GM12878 (cell line): ENCODE measurements around the gene PKN3. TPM values are rescaled to one million over a fixed set of nuclear protein-coding genes. Genes with fewer than 3 reads are reported as not detected.
"Not testable (repeated sequence)": the region's sequence is repeated elsewhere in the genome, so short reads cannot be mapped to it uniquely, and the experiment has no call there.

ENCODE experiments used
- ATAC-seq: fragments of 200-7000 bp; cut with Tn5 transposase; 3 replicates; pipeline ENCODE4 v1.9.1; 2020; ENCODE audit warnings: mild to moderate bottlenecking, moderate library complexity
- BruUV-seq: library from RNA; stranded (reverse); fragments of 400-500 nt; replicated peaks from 2 replicates; lab custom pipeline; 2021; lab: Mats Ljungman, UMichigan
- CTCF ChIA-PET: fragments of 300-600 bp; sonication (Branson Sonifier 250); formaldehyde crosslinking; extraction: SDS; loops from one replicate; lab custom pipeline; 2021; ENCODE audit warnings: inconsistent platforms; lab: Yijun Ruan, JAX
- POLR2A ChIA-PET: fragments of 350-600 bp; formaldehyde crosslinking; extraction: SDS; loops from one replicate; lab custom pipeline; 2021; ENCODE audit warnings: inconsistent platforms; lab: Charles Lee
- RAD21 ChIA-PET: fragments of 300-600 bp; sonication (Branson Sonifier 250); formaldehyde crosslinking; loops from one replicate; lab custom pipeline; 2023; ENCODE audit warnings: antibody characterized with exemption; ENCODE audit not compliant: unreplicated experiment; lab: Charles Lee
- SMC1A ChIA-PET: fragments of 300-600 bp; sonication (Branson Sonifier 250); formaldehyde crosslinking; loops from one replicate; lab custom pipeline; 2023; ENCODE audit not compliant: unreplicated experiment, uncharacterized antibody; lab: Charles Lee
- DNase-seq: peaks from one replicate; pipeline ENCODE4 v3.0.0-alpha.2; 2011; ENCODE audit warnings: low read depth, low spot score
- FAIRE-seq: peaks from 3 replicates; lab custom pipeline; 2011; peaks lifted over from hg19 to GRCh38; lab: Jason Lieb, UNC
- H2AFZ ChIP-seq: 2 replicates; pipeline ENCODE4 v1.6.0; 2011; ENCODE audit warnings: low read depth, low read length, control low read depth; ENCODE audit not compliant: control insufficient read depth
- H3K27ac ChIP-seq: 2 replicates; pipeline ENCODE4 v1.5.1; 2011; ENCODE audit warnings: control low read depth; ENCODE audit not compliant: control insufficient read depth, insufficient read depth
- H3K27me3 ChIP-seq, 2 experiments: replicated peaks in 1 of 2; 2 replicates each; pipeline versions ENCODE4 v1.6.0 to v1.6.1; 2011; ENCODE audit warnings: low read length in 1 of 2; ENCODE audit not compliant: control insufficient read depth in 2 of 2, insufficient read depth in 2 of 2
- H3K36me3 ChIP-seq, 2 experiments: 2 replicates each; pipeline ENCODE4 v1.5.1; 2011; ENCODE audit warnings: low read length in 1 of 2; ENCODE audit not compliant: control insufficient read depth in 2 of 2, insufficient read depth in 2 of 2
- H3K4me1 ChIP-seq: 2 replicates; pipeline ENCODE4 v1.6.1; 2011; ENCODE audit warnings: mild to moderate bottlenecking, low read length, moderate library complexity, mixed read lengths; ENCODE audit not compliant: control insufficient read depth, insufficient read depth
- H3K4me2 ChIP-seq: 2 replicates; pipeline ENCODE4 v1.6.0; 2011; ENCODE audit warnings: control low read depth; ENCODE audit not compliant: control insufficient read depth, insufficient read depth
- H3K4me3 ChIP-seq: fragments of 200-600 bp; sonication (generic); 2 replicates; pipeline ENCODE4 v1.5.1; 2016
- H3K79me2 ChIP-seq: 2 replicates; pipeline ENCODE4 v1.6.0; 2011; ENCODE audit warnings: low read length; ENCODE audit not compliant: control insufficient read depth, insufficient read depth
- H3K9ac ChIP-seq: 2 replicates; pipeline ENCODE4 v1.8.0; 2011; ENCODE audit warnings: low read length, control low read depth, mixed read lengths; ENCODE audit not compliant: control insufficient read depth, insufficient read depth
- H3K9me3 ChIP-seq: replicated peaks from 3 replicates; pipeline ENCODE4 v1.5.1; 2011; ENCODE audit warnings: mild to moderate bottlenecking, low read length; ENCODE audit not compliant: control insufficient read depth, insufficient read depth
- H4K20me1 ChIP-seq: 2 replicates; pipeline ENCODE4 v1.6.0; 2011; ENCODE audit not compliant: control insufficient read depth, insufficient read depth
- IRF4 ChIP-seq: IDR thresholded peaks from 2 replicates; pipeline ENCODE4 v1.6.1; 2011; ENCODE audit warnings: low read depth, low read length
- TBL1XR1 ChIP-seq: IDR thresholded peaks from 2 replicates; pipeline ENCODE4 v1.6.1; 2012; ENCODE audit warnings: low read depth, low read length, improper control_type of control experiment
- WGBS: methylation state at CpG from one replicate; pipeline ENCODE4 v1.1.6; 2016; ENCODE audit warnings: low lambda C conversion rate; ENCODE audit not compliant: insufficient replicate concordance, insufficient coverage; ENCODE audit errors: missing lambda C conversion rate; 5-methylcytosine and 5-hydroxymethylcytosine counted together
- in situ Hi-C: fragments of 300-500 bp; cut with MboI; formaldehyde crosslinking; loops from 9 replicates; pipeline ENCODE4 v1.14.3; 2018; ENCODE audit warnings: mixed read lengths
- intact Hi-C: fragments of 100-400 bp; cut with micrococcal nuclease; formaldehyde crosslinking; loops from one replicate; pipeline ENCODE4 v1.14.2; 2022; ENCODE audit not compliant: unreplicated experiment
- polyA plus RNA-seq, 11 experiments: library from polyadenylated mRNA; depleted of rRNA in 4 of 11; unstranded in 6 of 11; stranded (reverse) in 5 of 11; fragments of >200 nt; fragmentation: Nextera tagmentation in 4 of 11; fragmentation: Illumina TruSeq in 1 of 11; extraction: Ambion mirVana in 4 of 11; extraction: Trizol in 1 of 11; gene quantifications; 1 replicate in 1 of 11; 2 replicates in 10 of 11; pipeline versions ENCODE4 v1.2.1 to v1.2.3, GENCODE V29; 2011 to 2016; ENCODE audit warnings: inconsistent platforms in 2 of 11, missing spikeins in 2 of 11, low read depth in 1 of 11
- total RNA-seq, 4 experiments: library from RNA; depleted of rRNA in 3 of 4; stranded (reverse); fragments of >200 nt in 3 of 4; fragmentation: Illumina TruSeq in 1 of 4; extraction: Trizol in 1 of 4; gene quantifications; 2 replicates each; pipeline versions ENCODE4 v1.2.1 to v1.2.3, GENCODE V29; 2013 to 2021

Gene PKN3
- total and polyA plus RNA-seq, 10 of the 15 experiments (the other 5 are each of a cell fraction or from before 2014, with no cell fraction given): 0.35 to 11.0 (median 3.3) TPM

GRCh38 chr9:128690684-128691034 is 11.6 kb upstream of the PKN3 start:
- Histone ChIP-seq H3K9me3 (no peaks in the 10 kb centered on the region), H3K36me3 (peaks cover 2 to 17% of the 10 kb centered on the region in 2 experiments), H3K27me3 (no peaks in the 10 kb centered on the region), H3K79me2 (peaks cover 76% of the 10 kb centered on the region), H4K20me1 (peaks cover 3% of the 10 kb centered on the region; the same call in 1 of the 2 replicates), H3K4me3 (peak overlapping the region; percentile 100), H3K4me2 (peak overlapping the region; percentile 68), H3K4me1 (peaks cover 9% of the 10 kb centered on the region; the same call in 1 of the 2 replicates), H3K9ac (peak overlapping the region; percentile 74), H2AFZ (no peak overlapping the region), H3K27ac (peak overlapping the region; percentile 65)
- no peak for TF ChIP-seq TBL1XR1
- no peak for TF ChIP-seq IRF4
- FAIRE-seq (no peak), ATAC-seq (no peak), DNase-seq (no peak)
- ChIA-PET CTCF (interaction anchor here (1.8 to 2.5 kb wide), 3 partner anchors 10 to 47 kb away, joined by 5 to 9 read pairs (median 6); partner anchors contain the start of gene PKN3), SMC1A (interaction anchor here (1.0 kb wide), 1 partner anchor 45 kb away, joined by 3 read pairs; no protein-coding TSS in a partner anchor), POLR2A (interaction anchor here (0.6 to 2.1 kb wide), 4 partner anchors 9 to 1297 kb away, joined by 3 to 7 read pairs (median 3); partner anchors contain the start of genes ENDOG and ZDHHC12), RAD21 (no interaction called here)
- BruUV-seq: no TSS peak
- intact Hi-C loops: no loop called here
- in situ Hi-C loops: no loop called here
- under 1% methylated on average over 5 of the region's 5 CpGs for WGBS

- 47% methylated on average over 3 of the region's 3 CpGs for WGBS
- H4K20me1 ChIP-seq, H2AFZ ChIP-seq, ATAC-seq, H3K4me2 ChIP-seq, H3K9ac ChIP-seq, FAIRE-seq, H3K4me1 ChIP-seq, DNase-seq, in situ Hi-C loops, H3K27me3 ChIP-seq, BruUV-seq, H3K27ac ChIP-seq, intact Hi-C loops, H3K4me3 ChIP-seq, H3K9me3 ChIP-seq: not testable (repeated sequence)
- ChIA-PET SMC1A (interaction anchor here (0.5 to 2.5 kb wide), 6 partner anchors 9 to 337 kb away, joined by 3 to 8 read pairs (median 4); partner anchors contain the start of gene DYNC2I2), CTCF (interaction anchor here (0.9 to 1.8 kb wide), 4 partner anchors 8 to 45 kb away, joined by 3 to 13 read pairs (median 4); partner anchors contain the start of gene PKN3), POLR2A (interaction anchor here (0.9 to 1.6 kb wide), 7 partner anchors 9 to 143 kb away, joined by 3 to 8 read pairs (median 5); no protein-coding TSS in a partner anchor), RAD21 (interaction anchor here (0.9 to 1.4 kb wide), 4 partner anchors 8 to 181 kb away, joined by 3 to 4 read pairs (median 3); partner anchors contain the start of gene PKN3)
- peaks cover 4 to 21% of the 10 kb centered on the region in 2 experiments for H3K36me3 ChIP-seq
- peaks cover 45% of the 10 kb centered on the region for H3K79me2 ChIP-seq
Observed at GRCh38 chr9:128693738-128694137, 8.6 kb upstream of the PKN3 start.
